Measurements from ENCODE around the gene FAM24B. TPM values are rescaled to one million over a fixed set of nuclear protein-coding genes. Genes with fewer than 3 reads are reported as not detected.

Gene FAM24B
- total and polyA plus RNA-seq, 4 donors = 2.6 to 8.5 (median 5.4) TPM

GRCh38 chr10:122849900-122850605 is 29.3 kb downstream of the FAM24B start:
- H3K27me3 ChIP-seq (ENCODE audit: control insufficient read depth, insufficient read depth, low read length) = no peaks in the 10 kb centered on the region
- WGBS (ENCODE audit: insufficient coverage) = 86% methylated on average over 10 of the region's 12 CpGs
- no peak overlapping the region for H3K27ac ChIP-seq (ENCODE audit: low read depth, low read length)
- DNase-seq (ENCODE audit: low read depth in 4 of 6, low spot score in 6 of 6) = no peak
- no peak overlapping the region for H3K4me3 ChIP-seq (ENCODE audit: low read depth, low read length)
- no peaks in the 10 kb centered on the region for H3K9me3 ChIP-seq (ENCODE audit: control insufficient read depth, insufficient read depth, low read length)
- H3K36me3 ChIP-seq (ENCODE audit: control insufficient read depth, insufficient read depth, low read length) = peaks cover 5% of the 10 kb centered on the region
- no peaks in the 10 kb centered on the region for H3K4me1 ChIP-seq (ENCODE audit: control insufficient read depth, insufficient read depth, low read length)

GRCh38 chr10:122849090-122849489 is 30.3 kb downstream of the FAM24B start:
- Histone ChIP-seq H3K9me3 (ENCODE audit: control insufficient read depth, insufficient read depth, low read length) (no peaks in the 10 kb centered on the region), H3K4me1 (ENCODE audit: control insufficient read depth, insufficient read depth, low read length) (no peaks in the 10 kb centered on the region), H3K4me3 (ENCODE audit: low read depth, low read length) (no peak overlapping the region), H3K36me3 (ENCODE audit: control insufficient read depth, insufficient read depth, low read length) (peaks cover 5% of the 10 kb centered on the region), H3K27ac (ENCODE audit: low read depth, low read length) (no peak overlapping the region), H3K27me3 (ENCODE audit: control insufficient read depth, insufficient read depth, low read length) (no peaks in the 10 kb centered on the region)
- no peak for DNase-seq (ENCODE audit: low read depth in 4 of 6, low spot score in 6 of 6)
- WGBS (ENCODE audit: insufficient coverage) = 71% methylated on average over 1 of the region's 2 CpGs

GRCh38 chr10:122847782-122848604 is 31.4 kb downstream of the FAM24B start:
- Histone ChIP-seq H3K36me3 (ENCODE audit: control insufficient read depth, insufficient read depth, low read length) (peaks cover 5% of the 10 kb centered on the region), H3K9me3 (ENCODE audit: control insufficient read depth, insufficient read depth, low read length) (peaks cover 2% of the 10 kb centered on the region), H3K27me3 (ENCODE audit: control insufficient read depth, insufficient read depth, low read length) (no peaks in the 10 kb centered on the region), H3K27ac (ENCODE audit: low read depth, low read length) (no peak overlapping the region), H3K4me1 (ENCODE audit: control insufficient read depth, insufficient read depth, low read length) (no peaks in the 10 kb centered on the region), H3K4me3 (ENCODE audit: low read depth, low read length) (no peak overlapping the region)
- WGBS (ENCODE audit: insufficient coverage) = 87% methylated on average over 11 of the region's 12 CpGs
- DNase-seq (ENCODE audit: low read depth in 4 of 6, low spot score in 6 of 6) = no peak

- 89% methylated on average over 3 of the region's 5 CpGs for WGBS (ENCODE audit: insufficient coverage)
- peak in 1 of 6 donors; percentile 2 for DNase-seq (ENCODE audit: low read depth in 4 of 6, low spot score in 6 of 6)
- H3K27me3 ChIP-seq (ENCODE audit: control insufficient read depth, insufficient read depth, low read length) = no peaks in the 10 kb centered on the region
- no peaks in the 10 kb centered on the region for H3K4me1 ChIP-seq (ENCODE audit: control insufficient read depth, insufficient read depth, low read length)
- no peak within 1 kb of the TSS for H3K27ac ChIP-seq (ENCODE audit: low read depth, low read length)
- peaks cover 3% of the 10 kb centered on the region for H3K9me3 ChIP-seq (ENCODE audit: control insufficient read depth, insufficient read depth, low read length)
- H3K36me3 ChIP-seq (ENCODE audit: control insufficient read depth, insufficient read depth, low read length) = peaks cover 5% of the 10 kb centered on the region
- H3K4me3 ChIP-seq (ENCODE audit: low read depth, low read length) = no peak within 1 kb of the TSS
Measured at GRCh38 chr10:122845783-122846332, 33.5 kb downstream of the FAM24B start, which contains the start of gene CUZD1. Gene CUZD1 (minus strand): TSS chr10:122845857. CDS start chr10:122845843, 14 bp downstream.

- no peak for DNase-seq (ENCODE audit: low read depth in 4 of 6, low spot score in 6 of 6)
- no peak overlapping the region for H3K27ac ChIP-seq (ENCODE audit: low read depth, low read length)
- peaks cover 3% of the 10 kb centered on the region for H3K9me3 ChIP-seq (ENCODE audit: control insufficient read depth, insufficient read depth, low read length)
- no peaks in the 10 kb centered on the region for H3K4me1 ChIP-seq (ENCODE audit: control insufficient read depth, insufficient read depth, low read length)
- H3K36me3 ChIP-seq (ENCODE audit: control insufficient read depth, insufficient read depth, low read length) = peaks cover 5% of the 10 kb centered on the region
- H3K27me3 ChIP-seq (ENCODE audit: control insufficient read depth, insufficient read depth, low read length) = no peaks in the 10 kb centered on the region
- no peak overlapping the region for H3K4me3 ChIP-seq (ENCODE audit: low read depth, low read length)
- WGBS (ENCODE audit: insufficient coverage) = 92% methylated on average over 2 of the region's 4 CpGs
Measured at GRCh38 chr10:122844146-122844545, 35.2 kb downstream of the FAM24B start.

GRCh38 chr10:122841569-122841968 is 37.8 kb downstream of the FAM24B start:
- Histone ChIP-seq H3K27ac (ENCODE audit: low read depth, low read length) (no peak overlapping the region), H3K4me3 (ENCODE audit: low read depth, low read length) (no peak overlapping the region), H3K4me1 (ENCODE audit: control insufficient read depth, insufficient read depth, low read length) (no peaks in the 10 kb centered on the region), H3K27me3 (ENCODE audit: control insufficient read depth, insufficient read depth, low read length) (no peaks in the 10 kb centered on the region), H3K9me3 (ENCODE audit: control insufficient read depth, insufficient read depth, low read length) (peaks cover 3% of the 10 kb centered on the region), H3K36me3 (ENCODE audit: control insufficient read depth, insufficient read depth, low read length) (no peaks in the 10 kb centered on the region)
- no peak for DNase-seq (ENCODE audit: low read depth in 4 of 6, low spot score in 6 of 6)

GRCh38 chr10:122839505-122839904 is 39.9 kb downstream of the FAM24B start:
- Histone ChIP-seq H3K4me3 (ENCODE audit: low read depth, low read length) (no peak overlapping the region), H3K4me1 (ENCODE audit: control insufficient read depth, insufficient read depth, low read length) (no peaks in the 10 kb centered on the region), H3K36me3 (ENCODE audit: control insufficient read depth, insufficient read depth, low read length) (no peaks in the 10 kb centered on the region), H3K9me3 (ENCODE audit: control insufficient read depth, insufficient read depth, low read length) (peaks cover 3% of the 10 kb centered on the region), H3K27me3 (ENCODE audit: control insufficient read depth, insufficient read depth, low read length) (no peaks in the 10 kb centered on the region), H3K27ac (ENCODE audit: low read depth, low read length) (no peak overlapping the region)
- no peak for DNase-seq (ENCODE audit: low read depth in 4 of 6, low spot score in 6 of 6)

GRCh38 chr10:122838880-122839279 is 40.5 kb downstream of the FAM24B start:
- peaks cover 3% of the 10 kb centered on the region for H3K9me3 ChIP-seq (ENCODE audit: control insufficient read depth, insufficient read depth, low read length)
- no peaks in the 10 kb centered on the region for H3K4me1 ChIP-seq (ENCODE audit: control insufficient read depth, insufficient read depth, low read length)
- no peaks in the 10 kb centered on the region for H3K36me3 ChIP-seq (ENCODE audit: control insufficient read depth, insufficient read depth, low read length)
- H3K4me3 ChIP-seq (ENCODE audit: low read depth, low read length) = no peak overlapping the region
- no peak overlapping the region for H3K27ac ChIP-seq (ENCODE audit: low read depth, low read length)
- DNase-seq (ENCODE audit: low read depth in 4 of 6, low spot score in 6 of 6) = no peak
- 100% methylated on average over 3 of the region's 4 CpGs for WGBS (ENCODE audit: insufficient coverage)
- H3K27me3 ChIP-seq (ENCODE audit: control insufficient read depth, insufficient read depth, low read length) = no peaks in the 10 kb centered on the region

- DNase-seq (ENCODE audit: low read depth in 4 of 6, low spot score in 6 of 6) = no peak
- Histone ChIP-seq H3K9me3 (ENCODE audit: control insufficient read depth, insufficient read depth, low read length) (no peaks in the 10 kb centered on the region), H3K36me3 (ENCODE audit: control insufficient read depth, insufficient read depth, low read length) (no peaks in the 10 kb centered on the region), H3K27me3 (ENCODE audit: control insufficient read depth, insufficient read depth, low read length) (no peaks in the 10 kb centered on the region), H3K27ac (ENCODE audit: low read depth, low read length) (no peak overlapping the region), H3K4me1 (ENCODE audit: control insufficient read depth, insufficient read depth, low read length) (no peaks in the 10 kb centered on the region), H3K4me3 (ENCODE audit: low read depth, low read length) (no peak overlapping the region)
- WGBS (ENCODE audit: insufficient coverage) = no CpG with 5 or more reads among the region's 2 CpGs
Measured at GRCh38 chr10:122835908-122836307, 43.5 kb downstream of the FAM24B start.
